GM23338 (cell line): Measurements from ENCODE around the gene CEPT1. TPM values are rescaled to one million over a fixed set of nuclear protein-coding genes. Genes with fewer than 3 reads are reported as not detected.

Source experiments
- ATAC-seq: fragments of 200-7000 bp; cut with Tn5 transposase; 3 replicates; pipeline ENCODE4 v1.9.1; 2020
- DNase-seq: peaks from one replicate; pipeline ENCODE4 v3.0.0-alpha.2; 2015; ENCODE audit warnings: low spot score
- H2AFZ ChIP-seq: fragments of 200-600 bp; sonication (generic); 2 replicates; pipeline ENCODE4 v1.8.0; 2016; ENCODE audit warnings: antibody characterized with exemption, mild to moderate bottlenecking, moderate library complexity
- H3F3A ChIP-seq: fragments of 200-600 bp; sonication (generic); replicated peaks from 2 replicates; pipeline ENCODE4 v1.8.0; 2017; ENCODE audit warnings: antibody characterized with exemption, mixed run types, low read depth
- H3K27ac ChIP-seq: fragments of 200-600 bp; sonication (generic); 2 replicates; pipeline ENCODE4 v1.6.1; 2016; ENCODE audit warnings: low read depth
- H3K27me3 ChIP-seq: fragments of 200-600 bp; sonication (generic); 2 replicates; pipeline ENCODE4 v1.8.0; 2016; ENCODE audit warnings: mild to moderate bottlenecking, mixed run types, moderate library complexity; ENCODE audit not compliant: insufficient read depth
- H3K36me3 ChIP-seq: fragments of 200-600 bp; sonication (generic); 2 replicates; pipeline ENCODE4 v1.8.0; 2016; ENCODE audit warnings: mild to moderate bottlenecking; ENCODE audit not compliant: insufficient read depth
- H3K4me1 ChIP-seq: fragments of 200-600 bp; sonication (generic); 2 replicates; pipeline ENCODE4 v1.8.0; 2016; ENCODE audit warnings: mild to moderate bottlenecking, moderate library complexity; ENCODE audit not compliant: insufficient read depth
- H3K4me2 ChIP-seq: fragments of 200-600 bp; sonication (generic); 2 replicates; pipeline ENCODE4 v1.7.1; 2017; ENCODE audit warnings: mixed run types
- H3K4me3 ChIP-seq: fragments of 200-600 bp; sonication (generic); 2 replicates; pipeline ENCODE4 v1.6.1; 2016; ENCODE audit warnings: mixed run types
- H3K79me2 ChIP-seq: fragments of 200-600 bp; sonication (generic); replicated peaks from 2 replicates; pipeline ENCODE4 v1.8.0; 2017; ENCODE audit warnings: mild to moderate bottlenecking; ENCODE audit not compliant: insufficient read depth
- H3K9me2 ChIP-seq: fragments of 200-600 bp; sonication (generic); 2 replicates; pipeline ENCODE4 v1.8.0; 2017; ENCODE audit not compliant: insufficient read depth
- H4K20me1 ChIP-seq: fragments of 200-600 bp; sonication (generic); replicated peaks from 2 replicates; pipeline ENCODE4 v1.8.0; 2017; ENCODE audit warnings: mild to moderate bottlenecking; ENCODE audit not compliant: insufficient read depth
- H3K27ac Mint-ChIP-seq: 2 replicates; pipeline ENCODE4 v1.8.0; 2020; ENCODE audit warnings: inconsistent platforms, mild to moderate bottlenecking, moderate library complexity, mixed read lengths
- H3K27me3 Mint-ChIP-seq: 3 replicates; pipeline ENCODE4 v1.8.0; 2022; ENCODE audit warnings: low read depth, mild to moderate bottlenecking, moderate library complexity, mixed read lengths, inconsistent platforms; ENCODE audit not compliant: insufficient read depth, poor library complexity
- H3K36me3 Mint-ChIP-seq: 3 replicates; pipeline ENCODE4 v1.8.0; 2021; ENCODE audit warnings: low read depth, mild to moderate bottlenecking, inconsistent platforms, moderate library complexity, mixed read lengths
- H3K4me1 Mint-ChIP-seq: 3 replicates; pipeline ENCODE4 v1.8.0; 2020; ENCODE audit warnings: mild to moderate bottlenecking, inconsistent platforms, mixed read lengths
- H3K4me3 Mint-ChIP-seq: 3 replicates; pipeline ENCODE4 v1.8.0; 2021; ENCODE audit warnings: moderate library complexity, mild to moderate bottlenecking, inconsistent platforms, mixed read lengths
- H3K9me3 Mint-ChIP-seq: 3 replicates; pipeline ENCODE4 v1.8.0; 2020; ENCODE audit warnings: moderate library complexity, mild to moderate bottlenecking, inconsistent platforms, mixed read lengths
- CREB1 ChIP-seq: fragments of 250-450 bp; sonication (Bioruptor Pico); IDR thresholded peaks from 2 replicates; pipeline ENCODE4 v1.5.0; 2020; ENCODE audit warnings: low read depth, mild to moderate bottlenecking, moderate library complexity
- EZH2phosphoT487 ChIP-seq: fragments of 200-600 bp; sonication (generic); IDR thresholded peaks from one replicate; pipeline ENCODE4 v1.8.1; 2018; ENCODE audit warnings: antibody characterized with exemption; ENCODE audit not compliant: unreplicated experiment
- JUNB ChIP-seq: IDR thresholded peaks from one replicate; pipeline ENCODE4 v1.6.1; 2016; ENCODE audit warnings: antibody characterized with exemption; ENCODE audit not compliant: unreplicated experiment
- STAT1 ChIP-seq: IDR thresholded peaks from one replicate; pipeline ENCODE4 v1.6.1; 2016; ENCODE audit warnings: antibody characterized with exemption; ENCODE audit not compliant: unreplicated experiment
- ZNF114 ChIP-seq: fragments of 250-450 bp; sonication (Bioruptor Pico); IDR thresholded peaks from 2 replicates; pipeline ENCODE4 v1.5.0; 2020; ENCODE audit warnings: mild to moderate bottlenecking, moderate library complexity
- polyA plus RNA-seq: library from polyadenylated mRNA; unstranded; fragments of >200 nt; fragmentation: Nextera tagmentation; extraction: Ambion mirVana; gene quantifications from 2 replicates; pipeline ENCODE4 v1.2.1, GENCODE V29; 2016
- total RNA-seq: library from RNA; depleted of rRNA; stranded (reverse); fragments of >200 nt; shearing (Covaris generic); gene quantifications from 2 replicates; pipeline ENCODE4 v1.2.3, GENCODE V29; 2014
- TF ChIP-seq, protein P1 (sequence below), 2 experiments: fragments of 200-600 bp in 1 of 2; sonication (generic) in 1 of 2; conservative IDR thresholded peaks; 2 replicates each; pipeline versions ENCODE4 v1.5.1 to v1.6.1; 2016 to 2017; ENCODE audit warnings: antibody characterized with exemption in 2 of 2, low read depth in 2 of 2, mild to moderate bottlenecking in 2 of 2, moderate library complexity in 1 of 2
- TF ChIP-seq, protein P2 (sequence below): fragments of 250-450 bp; sonication (Bioruptor Pico); IDR thresholded peaks from 2 replicates; pipeline ENCODE4 v1.5.0; 2020; ENCODE audit warnings: mild to moderate bottlenecking, moderate library complexity
- TF ChIP-seq, protein P3 (sequence below): IDR thresholded peaks from 2 replicates; pipeline ENCODE4 v1.6.1; 2016; ENCODE audit warnings: antibody characterized with exemption

Gene CEPT1
- total and polyA plus RNA-seq, 2 experiments from 2014 or later, result 17.3 to 39.5 TPM

DNA sequence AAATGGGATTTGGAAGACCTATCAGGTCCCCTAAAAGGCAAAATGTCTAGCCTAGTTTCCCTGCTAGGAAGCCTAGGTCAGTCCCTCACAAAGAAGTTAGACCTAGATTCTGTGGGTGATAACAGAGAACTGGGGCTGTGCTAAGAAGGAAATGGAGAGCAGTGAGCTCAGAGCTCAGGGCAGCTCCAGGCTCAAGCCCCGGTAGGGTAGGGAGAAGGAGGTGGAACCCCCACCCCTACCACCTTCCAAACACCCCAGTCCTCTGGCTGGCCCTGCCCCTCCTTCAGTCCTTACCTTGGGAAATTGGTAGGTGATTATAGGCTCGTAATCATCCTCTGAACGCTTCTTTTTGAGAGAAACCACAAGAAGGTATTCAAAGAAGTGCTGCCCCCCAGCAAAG, 59.3 kb downstream of the CEPT1 start:
- Histone ChIP-seq H3K9me2 (no peaks in the 10 kb centered on the region), H3K4me3 (no peak overlapping the region), H3K27ac (no peak overlapping the region), H3K36me3 (no peaks in the 10 kb centered on the region), H3K4me2 (no peak overlapping the region), H3F3A (no peaks in the 10 kb centered on the region), H3K79me2 (no peaks in the 10 kb centered on the region), H2AFZ (no peak overlapping the region), H4K20me1 (no peaks in the 10 kb centered on the region), H3K4me1 (peaks cover 8% of the 10 kb centered on the region; the same call in 1 of the 2 replicates), H3K27me3 (peaks cover 18% of the 10 kb centered on the region)
- H3K4me3 Mint-ChIP-seq, result no peak overlapping the region
- ATAC-seq, result no peak
- peaks cover 6% of the 10 kb centered on the region; the same call in 2 of the 3 replicates for H3K4me1 Mint-ChIP-seq
- H3K9me3 Mint-ChIP-seq, result no peaks in the 10 kb centered on the region; the same call in 2 of the 3 replicates
- no peak for DNase-seq
- peaks cover 16% of the 10 kb centered on the region for H3K27me3 Mint-ChIP-seq
- 0 out of 3 replicates have a peak, but pooled peaks cover 2% of the 10 kb centered on the region for H3K36me3 Mint-ChIP-seq
- H3K27ac Mint-ChIP-seq, result no peak overlapping the region
- no peak for TF ChIP-seq CREB1 (CRISPR knock-in tag)
- TF ChIP-seq, protein P1, sequence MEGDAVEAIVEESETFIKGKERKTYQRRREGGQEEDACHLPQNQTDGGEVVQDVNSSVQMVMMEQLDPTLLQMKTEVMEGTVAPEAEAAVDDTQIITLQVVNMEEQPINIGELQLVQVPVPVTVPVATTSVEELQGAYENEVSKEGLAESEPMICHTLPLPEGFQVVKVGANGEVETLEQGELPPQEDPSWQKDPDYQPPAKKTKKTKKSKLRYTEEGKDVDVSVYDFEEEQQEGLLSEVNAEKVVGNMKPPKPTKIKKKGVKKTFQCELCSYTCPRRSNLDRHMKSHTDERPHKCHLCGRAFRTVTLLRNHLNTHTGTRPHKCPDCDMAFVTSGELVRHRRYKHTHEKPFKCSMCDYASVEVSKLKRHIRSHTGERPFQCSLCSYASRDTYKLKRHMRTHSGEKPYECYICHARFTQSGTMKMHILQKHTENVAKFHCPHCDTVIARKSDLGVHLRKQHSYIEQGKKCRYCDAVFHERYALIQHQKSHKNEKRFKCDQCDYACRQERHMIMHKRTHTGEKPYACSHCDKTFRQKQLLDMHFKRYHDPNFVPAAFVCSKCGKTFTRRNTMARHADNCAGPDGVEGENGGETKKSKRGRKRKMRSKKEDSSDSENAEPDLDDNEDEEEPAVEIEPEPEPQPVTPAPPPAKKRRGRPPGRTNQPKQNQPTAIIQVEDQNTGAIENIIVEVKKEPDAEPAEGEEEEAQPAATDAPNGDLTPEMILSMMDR (conservative IDR thresholded peaks at IDR 0.05; ENCODE audit: low read depth in 2 of 2), result no peak
- TF ChIP-seq, protein P2, sequence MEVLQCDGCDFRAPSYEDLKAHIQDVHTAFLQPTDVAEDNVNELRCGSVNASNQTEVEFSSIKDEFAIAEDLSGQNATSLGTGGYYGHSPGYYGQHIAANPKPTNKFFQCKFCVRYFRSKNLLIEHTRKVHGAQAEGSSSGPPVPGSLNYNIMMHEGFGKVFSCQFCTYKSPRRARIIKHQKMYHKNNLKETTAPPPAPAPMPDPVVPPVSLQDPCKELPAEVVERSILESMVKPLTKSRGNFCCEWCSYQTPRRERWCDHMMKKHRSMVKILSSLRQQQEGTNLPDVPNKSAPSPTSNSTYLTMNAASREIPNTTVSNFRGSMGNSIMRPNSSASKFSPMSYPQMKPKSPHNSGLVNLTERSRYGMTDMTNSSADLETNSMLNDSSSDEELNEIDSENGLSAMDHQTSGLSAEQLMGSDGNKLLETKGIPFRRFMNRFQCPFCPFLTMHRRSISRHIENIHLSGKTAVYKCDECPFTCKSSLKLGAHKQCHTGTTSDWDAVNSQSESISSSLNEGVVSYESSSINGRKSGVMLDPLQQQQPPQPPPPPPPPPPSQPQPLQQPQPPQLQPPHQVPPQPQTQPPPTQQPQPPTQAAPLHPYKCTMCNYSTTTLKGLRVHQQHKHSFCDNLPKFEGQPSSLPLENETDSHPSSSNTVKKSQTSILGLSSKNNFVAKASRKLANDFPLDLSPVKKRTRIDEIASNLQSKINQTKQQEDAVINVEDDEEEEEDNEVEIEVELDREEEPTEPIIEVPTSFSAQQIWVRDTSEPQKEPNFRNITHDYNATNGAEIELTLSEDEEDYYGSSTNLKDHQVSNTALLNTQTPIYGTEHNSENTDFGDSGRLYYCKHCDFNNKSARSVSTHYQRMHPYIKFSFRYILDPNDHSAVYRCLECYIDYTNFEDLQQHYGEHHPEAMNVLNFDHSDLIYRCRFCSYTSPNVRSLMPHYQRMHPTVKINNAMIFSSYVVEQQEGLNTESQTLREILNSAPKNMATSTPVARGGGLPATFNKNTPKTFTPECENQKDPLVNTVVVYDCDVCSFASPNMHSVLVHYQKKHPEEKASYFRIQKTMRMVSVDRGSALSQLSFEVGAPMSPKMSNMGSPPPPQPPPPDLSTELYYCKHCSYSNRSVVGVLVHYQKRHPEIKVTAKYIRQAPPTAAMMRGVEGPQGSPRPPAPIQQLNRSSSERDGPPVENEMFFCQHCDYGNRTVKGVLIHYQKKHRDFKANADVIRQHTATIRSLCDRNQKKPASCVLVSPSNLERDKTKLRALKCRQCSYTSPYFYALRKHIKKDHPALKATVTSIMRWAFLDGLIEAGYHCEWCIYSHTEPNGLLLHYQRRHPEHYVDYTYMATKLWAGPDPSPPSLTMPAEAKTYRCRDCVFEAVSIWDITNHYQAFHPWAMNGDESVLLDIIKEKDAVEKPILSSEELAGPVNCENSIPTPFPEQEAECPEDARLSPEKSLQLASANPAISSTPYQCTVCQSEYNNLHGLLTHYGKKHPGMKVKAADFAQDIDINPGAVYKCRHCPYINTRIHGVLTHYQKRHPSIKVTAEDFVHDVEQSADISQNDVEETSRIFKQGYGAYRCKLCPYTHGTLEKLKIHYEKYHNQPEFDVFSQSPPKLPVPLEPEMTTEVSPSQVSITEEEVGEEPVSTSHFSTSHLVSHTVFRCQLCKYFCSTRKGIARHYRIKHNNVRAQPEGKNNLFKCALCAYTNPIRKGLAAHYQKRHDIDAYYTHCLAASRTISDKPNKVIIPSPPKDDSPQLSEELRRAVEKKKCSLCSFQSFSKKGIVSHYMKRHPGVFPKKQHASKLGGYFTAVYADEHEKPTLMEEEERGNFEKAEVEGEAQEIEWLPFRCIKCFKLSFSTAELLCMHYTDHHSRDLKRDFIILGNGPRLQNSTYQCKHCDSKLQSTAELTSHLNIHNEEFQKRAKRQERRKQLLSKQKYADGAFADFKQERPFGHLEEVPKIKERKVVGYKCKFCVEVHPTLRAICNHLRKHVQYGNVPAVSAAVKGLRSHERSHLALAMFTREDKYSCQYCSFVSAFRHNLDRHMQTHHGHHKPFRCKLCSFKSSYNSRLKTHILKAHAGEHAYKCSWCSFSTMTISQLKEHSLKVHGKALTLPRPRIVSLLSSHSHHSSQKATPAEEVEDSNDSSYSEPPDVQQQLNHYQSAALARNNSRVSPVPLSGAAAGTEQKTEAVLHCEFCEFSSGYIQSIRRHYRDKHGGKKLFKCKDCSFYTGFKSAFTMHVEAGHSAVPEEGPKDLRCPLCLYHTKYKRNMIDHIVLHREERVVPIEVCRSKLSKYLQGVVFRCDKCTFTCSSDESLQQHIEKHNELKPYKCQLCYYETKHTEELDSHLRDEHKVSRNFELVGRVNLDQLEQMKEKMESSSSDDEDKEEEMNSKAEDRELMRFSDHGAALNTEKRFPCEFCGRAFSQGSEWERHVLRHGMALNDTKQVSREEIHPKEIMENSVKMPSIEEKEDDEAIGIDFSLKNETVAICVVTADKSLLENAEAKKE (CRISPR knock-in tag), result no peak
- no peak for TF ChIP-seq ZNF114 (CRISPR knock-in tag)
- no peak for TF ChIP-seq EZH2phosphoT487
- TF ChIP-seq JUNB, result no peak
- TF ChIP-seq STAT1, result no peak
- TF ChIP-seq, protein P3, sequence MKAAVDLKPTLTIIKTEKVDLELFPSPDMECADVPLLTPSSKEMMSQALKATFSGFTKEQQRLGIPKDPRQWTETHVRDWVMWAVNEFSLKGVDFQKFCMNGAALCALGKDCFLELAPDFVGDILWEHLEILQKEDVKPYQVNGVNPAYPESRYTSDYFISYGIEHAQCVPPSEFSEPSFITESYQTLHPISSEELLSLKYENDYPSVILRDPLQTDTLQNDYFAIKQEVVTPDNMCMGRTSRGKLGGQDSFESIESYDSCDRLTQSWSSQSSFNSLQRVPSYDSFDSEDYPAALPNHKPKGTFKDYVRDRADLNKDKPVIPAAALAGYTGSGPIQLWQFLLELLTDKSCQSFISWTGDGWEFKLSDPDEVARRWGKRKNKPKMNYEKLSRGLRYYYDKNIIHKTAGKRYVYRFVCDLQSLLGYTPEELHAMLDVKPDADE, result no peak
